Activated CD4-positive, CD25-positive, alpha-beta regulatory T cell treated with anti-CD3 and anti-CD28 coated beads, Interleukin-2, amount 50 U/mL, for 16 hours (primary cell): Measurements from ENCODE around the gene EFCAB6.

ENCODE experiments used
- DNase-seq: peaks from one replicate; pipeline ENCODE4 v3.0.0-alpha.2; 2020; ENCODE audit warnings: low read depth, low spot score

EFCAB6 gene

GRCh38 chr22:43831561-43832392, 19.7 kb upstream of the EFCAB6 start:
- no peak for DNase-seq

- no peak for DNase-seq
These were observed 18.9 kb upstream of the EFCAB6 start for GRCh38 chr22:43830931-43831560.

DNA sequence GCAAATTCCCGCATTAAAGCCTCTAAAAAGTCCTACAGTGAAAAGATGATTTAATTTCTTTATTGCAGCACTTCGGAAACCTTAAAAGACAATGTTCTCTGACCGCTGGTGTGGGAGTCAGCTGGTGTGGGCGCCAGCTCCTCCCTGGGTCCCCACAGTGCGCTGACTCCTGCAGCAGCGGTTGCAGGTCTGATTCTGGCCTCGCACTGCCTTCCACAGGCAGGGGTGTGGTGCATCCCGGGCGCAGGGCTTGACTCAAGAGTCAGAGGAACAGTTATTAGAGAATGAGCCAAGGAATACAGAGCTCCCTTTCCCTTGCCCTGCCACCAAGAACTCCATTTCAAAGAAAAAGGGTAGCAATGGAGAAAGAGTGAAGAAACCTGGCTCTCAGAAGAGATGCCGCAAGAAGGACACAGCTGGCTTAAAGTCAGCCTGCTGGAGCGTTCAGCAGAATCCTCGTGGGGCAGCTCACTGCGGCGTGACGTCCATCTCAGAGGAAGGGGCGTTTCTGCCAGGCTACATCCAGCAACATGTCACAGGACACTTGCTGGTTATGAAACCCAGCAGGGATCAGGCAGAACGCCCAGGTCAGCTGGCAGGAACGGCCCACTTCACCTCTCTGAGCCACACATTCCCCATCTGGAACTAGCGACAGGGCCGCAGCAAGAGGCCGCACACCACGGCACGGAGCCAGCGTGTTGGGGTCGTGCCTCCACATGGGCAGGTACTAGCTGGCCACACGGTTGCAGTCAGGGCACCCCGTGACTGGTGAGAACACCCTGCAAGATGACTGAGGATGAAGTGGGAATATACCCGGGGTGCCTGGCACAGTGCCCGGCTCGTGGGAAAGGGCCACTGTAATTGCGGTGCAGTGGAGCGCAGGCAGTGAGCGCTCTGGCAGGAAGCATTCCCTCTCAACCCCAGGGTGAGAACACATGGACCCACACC, 18.1 kb upstream of the EFCAB6 start:
- no peak for DNase-seq

DNA sequence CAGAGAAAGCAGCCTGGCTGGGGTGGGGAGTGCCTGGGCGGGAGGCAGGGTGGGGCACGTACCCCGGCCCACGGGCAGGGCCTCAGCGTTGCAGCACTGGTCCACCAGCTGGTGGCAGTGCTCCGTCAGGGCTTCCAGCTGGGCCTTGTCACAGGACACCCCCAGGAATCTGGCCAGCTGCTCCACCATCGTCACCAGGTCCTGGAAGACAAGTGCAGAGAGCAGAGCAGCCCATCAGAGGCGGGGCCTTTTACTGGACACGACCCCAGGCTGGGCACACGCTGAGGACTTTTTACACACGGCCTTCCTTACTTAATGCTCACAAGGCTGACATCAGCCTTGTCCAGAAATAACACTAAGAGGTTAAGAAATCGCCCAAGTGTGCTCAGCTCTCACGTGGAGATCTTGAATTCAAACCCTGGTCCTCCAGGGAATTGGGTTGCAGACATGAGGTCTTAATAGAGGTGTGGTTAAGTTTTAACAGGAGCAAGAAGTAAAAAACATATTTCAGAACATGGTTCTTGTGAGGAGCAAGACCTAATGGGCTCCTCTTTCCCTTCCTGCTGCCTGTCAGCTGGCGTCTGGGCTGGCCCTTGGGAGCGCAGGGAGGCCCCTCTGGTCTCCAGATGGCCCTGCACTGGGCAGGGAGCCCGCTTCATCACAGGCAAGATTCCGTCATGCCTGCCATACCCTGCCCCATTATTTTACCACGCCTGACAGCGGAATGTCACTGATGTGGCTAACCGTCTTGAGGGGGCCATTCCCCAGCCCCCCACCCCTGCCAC, 17.1 kb upstream of the EFCAB6 start:
- no peak for DNase-seq

DNA sequence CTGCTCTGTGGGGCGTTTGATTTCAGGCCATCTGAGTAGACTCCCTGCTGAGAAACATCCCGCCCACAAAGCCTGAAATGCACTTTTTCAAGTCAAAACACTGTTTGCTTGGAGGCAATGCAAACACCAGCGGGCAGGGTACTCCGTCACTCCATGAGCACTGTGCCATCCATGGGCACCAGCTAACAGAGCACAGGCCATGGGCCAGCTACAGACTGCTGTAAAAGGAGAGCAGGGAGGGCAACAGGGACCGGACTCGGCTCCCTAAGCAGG, 16.6 kb upstream of the EFCAB6 start:
- DNase-seq: no peak

GRCh38 chr22:43827926-43828724, 16.0 kb upstream of the EFCAB6 start:
- DNase-seq: no peak

GRCh38 chr22:43827003-43827735, 15.1 kb upstream of the EFCAB6 start:
- DNase-seq: no peak

- no peak for DNase-seq
These were observed 14.3 kb upstream of the EFCAB6 start for GRCh38 chr22:43826142-43827002.

DNA sequence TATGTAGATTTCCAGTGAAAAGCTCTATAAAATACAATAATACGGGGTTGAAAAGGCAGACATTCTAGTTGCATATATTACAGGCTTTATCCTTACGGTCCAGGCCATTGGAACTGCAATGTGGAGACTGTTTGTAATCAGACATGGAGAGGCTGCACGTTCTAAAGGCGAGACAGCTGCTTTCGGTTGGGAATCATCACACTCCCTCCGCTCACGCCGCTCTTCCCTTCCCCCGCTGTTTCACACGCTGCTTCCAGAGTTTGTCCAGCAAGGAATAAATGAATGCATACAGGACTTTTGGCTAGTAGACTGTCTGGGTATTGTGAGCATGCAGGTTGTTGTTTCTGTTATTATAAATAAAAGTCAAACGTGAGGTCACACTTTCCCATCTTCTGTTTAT, 13.5 kb upstream of the EFCAB6 start:
- DNase-seq: no peak

GRCh38 chr22:43824724-43825420, 12.8 kb upstream of the EFCAB6 start:
- no peak for DNase-seq

- DNase-seq: no peak
These were observed 12.0 kb upstream of the EFCAB6 start for GRCh38 chr22:43823911-43824665.

DNA sequence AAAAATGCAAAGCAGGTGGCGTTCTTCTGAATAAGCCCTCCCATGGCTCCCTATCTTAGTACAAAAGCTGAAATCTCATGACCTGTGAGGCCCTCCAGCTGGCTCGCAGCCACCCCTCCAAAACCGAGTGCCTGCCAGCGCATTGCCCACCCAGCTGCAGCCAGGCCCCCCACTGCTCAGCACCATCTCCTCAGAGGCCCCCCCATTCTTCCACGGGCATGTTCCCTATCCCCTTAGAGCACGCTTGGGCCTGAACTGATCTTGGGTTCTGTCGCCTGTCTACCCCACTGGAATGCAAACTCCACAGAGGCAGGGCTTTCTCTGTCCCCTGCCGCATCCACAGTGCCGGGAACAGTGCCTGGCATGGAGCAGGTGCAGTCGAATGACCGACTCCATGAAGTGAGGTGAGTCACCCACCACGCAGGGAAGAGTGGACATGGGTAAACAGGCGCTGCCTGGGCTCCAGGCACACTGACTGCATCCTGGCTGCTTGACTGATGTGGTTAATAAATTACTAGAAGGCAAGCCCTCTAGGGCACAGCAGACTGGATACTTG, 11.3 kb upstream of the EFCAB6 start:
- no peak for DNase-seq

GRCh38 chr22:43821606-43822425, 9.7 kb upstream of the EFCAB6 start:
- DNase-seq: no peak

- no peak for DNase-seq
These were observed 8.7 kb upstream of the EFCAB6 start for GRCh38 chr22:43820651-43821305.

- no peak for DNase-seq
These were observed 8.0 kb upstream of the EFCAB6 start for GRCh38 chr22:43819931-43820640.
